HepG2 (cell line): ENCODE data around the gene NONO. TPM values are rescaled to one million over a fixed set of nuclear protein-coding genes. Genes with fewer than 3 reads are reported as not detected.

ENCODE experiments used
- DMAP1 ChIP-seq: IDR thresholded peaks from 2 replicates; pipeline ENCODE4 v1.6.1; 2016
- GABPA ChIP-seq, 2 experiments: IDR thresholded peaks; 2 replicates each; pipeline ENCODE4 v1.6.1; 2011 to 2016; ENCODE audit warnings: low read depth in 2 of 2, low read length in 1 of 2, missing biosample characterization in 1 of 2, missing genetic modification characterization in 1 of 2
- HOXD1 ChIP-seq: sonication (generic); formaldehyde crosslinking; IDR thresholded peaks from 2 replicates; pipeline ENCODE4 v1.5.0; 2020; ENCODE audit warnings: missing genetic modification reagents
- ISX ChIP-seq: sonication (generic); formaldehyde crosslinking; conservative IDR thresholded peaks from 2 replicates; pipeline ENCODE4 v1.5.0; 2020; ENCODE audit warnings: missing genetic modification reagents
- ONECUT2 ChIP-seq: sonication (generic); formaldehyde crosslinking; IDR thresholded peaks from 2 replicates; pipeline ENCODE4 v1.4.0; 2020; ENCODE audit warnings: missing genetic modification reagents
- PHB2 ChIP-seq: fragments of 450-650 bp; IDR thresholded peaks from 2 replicates; pipeline ENCODE4 v1.6.1; 2018; ENCODE audit not compliant: partially characterized antibody
- SNRNP70 ChIP-seq: fragments of 200-400 bp; formaldehyde crosslinking; IDR thresholded peaks from 2 replicates; pipeline ENCODE4 v1.6.1; 2017; ENCODE audit warnings: mild to moderate bottlenecking, low read depth, low read length, moderate library complexity
- SRSF9 ChIP-seq: fragments of 200-400 bp; formaldehyde crosslinking; IDR thresholded peaks from 2 replicates; pipeline ENCODE4 v1.6.1; 2018; ENCODE audit warnings: borderline replicate concordance, mild to moderate bottlenecking, low read depth, low read length; ENCODE audit not compliant: insufficient read depth, poor library complexity, severe bottlenecking
- ZKSCAN5 ChIP-seq: sonication (generic); formaldehyde crosslinking; IDR thresholded peaks from 2 replicates; pipeline ENCODE4 v1.5.1; 2020; ENCODE audit warnings: mild to moderate bottlenecking, missing genetic modification reagents
- ZNF138 ChIP-seq: sonication (generic); formaldehyde crosslinking; IDR thresholded peaks from 2 replicates; pipeline ENCODE4 v1.5.0; 2020; ENCODE audit warnings: mild to moderate bottlenecking, low read depth, missing genetic modification reagents
- ZNF256 ChIP-seq: sonication (generic); formaldehyde crosslinking; conservative IDR thresholded peaks from 2 replicates; pipeline ENCODE4 v1.4.0; 2020; ENCODE audit warnings: missing genetic modification reagents
- ZNF431 ChIP-seq: sonication (generic); formaldehyde crosslinking; IDR thresholded peaks from 2 replicates; pipeline ENCODE4 v1.9.0; 2022; ENCODE audit warnings: missing genetic modification reagents, low read depth, mild to moderate bottlenecking, borderline replicate concordance
- ZNF530 ChIP-seq: sonication (generic); formaldehyde crosslinking; IDR thresholded peaks from 2 replicates; pipeline ENCODE4 v1.5.0; 2020; ENCODE audit warnings: low read depth, mild to moderate bottlenecking, missing genetic modification reagents
- ZNF605 ChIP-seq: sonication (generic); formaldehyde crosslinking; IDR thresholded peaks from 2 replicates; pipeline ENCODE4 v1.8.0; 2022; ENCODE audit warnings: mild to moderate bottlenecking, missing genetic modification reagents
- polyA plus RNA-seq, 8 experiments: library from polyadenylated mRNA; depleted of rRNA in 3 of 8; stranded (reverse) in 7 of 8; unstranded in 1 of 8; fragments of >200 nt; fragmentation: Illumina TruSeq in 4 of 8; extraction: Trizol in 4 of 8; gene quantifications; 2 replicates each; pipeline versions ENCODE4 v1.2.1 to v1.2.3, GENCODE V29; 2011 to 2016; ENCODE audit warnings: low read depth in 4 of 8, missing spikeins in 1 of 8, mixed read lengths in 1 of 8; ENCODE audit not compliant: insufficient read depth in 1 of 8
- total RNA-seq, 5 experiments: library from RNA; depleted of rRNA; stranded (reverse); fragments of >200 nt; fragmentation: Illumina TruSeq; extraction: Trizol; gene quantifications; 2 replicates each; pipeline ENCODE4 v1.2.3, GENCODE V29; 2016; ENCODE audit warnings: low read depth in 1 of 5
- TF ChIP-seq, protein P1 (sequence below): sonication (generic); formaldehyde crosslinking; IDR thresholded peaks from 2 replicates; pipeline ENCODE4 v1.4.0; 2020; ENCODE audit warnings: mild to moderate bottlenecking, missing genetic modification reagents
- TF ChIP-seq, protein P2 (sequence below): sonication (generic); formaldehyde crosslinking; IDR thresholded peaks from 2 replicates; pipeline ENCODE4 v1.4.0; 2020; ENCODE audit warnings: missing genetic modification reagents, borderline replicate concordance
- TF ChIP-seq, protein P3 (sequence below), 2 experiments: sonication (generic) in 1 of 2; formaldehyde crosslinking in 1 of 2; IDR thresholded peaks; 2 replicates each; pipeline versions ENCODE4 v1.4.0 to v1.6.1; 2016 to 2020; ENCODE audit warnings: borderline replicate concordance in 1 of 2, low read depth in 1 of 2, mild to moderate bottlenecking in 1 of 2, missing genetic modification reagents in 1 of 2
- TF ChIP-seq, protein P4 (sequence below): sonication (generic); formaldehyde crosslinking; IDR thresholded peaks from 2 replicates; pipeline ENCODE4 v1.4.0; 2020; ENCODE audit warnings: missing genetic modification reagents

The NONO gene
- total and polyA plus RNA-seq, 2 of the 13 experiments (the other 11 are each of a cell fraction or from before 2014, with no cell fraction given) = 408 to 605 TPM

DNA sequence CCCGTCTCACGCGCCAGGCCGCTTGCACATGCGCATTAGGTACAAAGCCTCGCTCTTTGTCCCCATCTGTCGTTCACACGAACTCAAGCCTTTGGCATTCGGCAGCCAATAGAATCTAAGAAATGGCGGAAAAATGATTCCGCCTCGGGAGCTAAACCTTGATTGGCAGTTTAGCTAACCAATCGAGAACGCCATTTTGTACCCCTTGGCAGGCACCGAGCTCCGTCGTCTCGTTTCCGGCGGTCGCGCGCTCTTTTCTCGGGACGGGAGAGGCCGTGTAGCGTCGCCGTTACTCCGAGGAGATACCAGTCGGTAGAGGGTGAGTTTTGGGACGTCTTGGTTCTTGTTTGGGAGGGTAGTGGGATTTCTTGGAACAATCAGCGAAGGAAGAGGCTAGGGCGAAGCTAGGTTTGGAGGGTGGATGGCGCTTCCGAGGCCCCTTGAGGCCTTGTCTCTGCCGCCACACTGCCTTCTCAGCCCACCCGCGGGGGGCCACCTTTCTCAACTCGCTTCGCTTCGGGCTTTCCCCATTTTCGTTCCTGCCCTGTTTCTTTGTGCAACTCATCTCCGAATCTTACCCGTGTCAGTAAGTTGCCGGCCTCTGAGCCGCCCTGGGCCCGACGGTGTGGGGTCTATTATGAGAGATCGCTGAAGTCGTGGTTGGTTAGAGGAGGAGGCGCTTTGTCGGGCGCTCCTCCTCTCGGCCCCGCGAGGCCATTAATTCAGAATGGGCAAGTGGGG is at the start of gene NONO (continued):
- TF ChIP-seq, protein P1, sequence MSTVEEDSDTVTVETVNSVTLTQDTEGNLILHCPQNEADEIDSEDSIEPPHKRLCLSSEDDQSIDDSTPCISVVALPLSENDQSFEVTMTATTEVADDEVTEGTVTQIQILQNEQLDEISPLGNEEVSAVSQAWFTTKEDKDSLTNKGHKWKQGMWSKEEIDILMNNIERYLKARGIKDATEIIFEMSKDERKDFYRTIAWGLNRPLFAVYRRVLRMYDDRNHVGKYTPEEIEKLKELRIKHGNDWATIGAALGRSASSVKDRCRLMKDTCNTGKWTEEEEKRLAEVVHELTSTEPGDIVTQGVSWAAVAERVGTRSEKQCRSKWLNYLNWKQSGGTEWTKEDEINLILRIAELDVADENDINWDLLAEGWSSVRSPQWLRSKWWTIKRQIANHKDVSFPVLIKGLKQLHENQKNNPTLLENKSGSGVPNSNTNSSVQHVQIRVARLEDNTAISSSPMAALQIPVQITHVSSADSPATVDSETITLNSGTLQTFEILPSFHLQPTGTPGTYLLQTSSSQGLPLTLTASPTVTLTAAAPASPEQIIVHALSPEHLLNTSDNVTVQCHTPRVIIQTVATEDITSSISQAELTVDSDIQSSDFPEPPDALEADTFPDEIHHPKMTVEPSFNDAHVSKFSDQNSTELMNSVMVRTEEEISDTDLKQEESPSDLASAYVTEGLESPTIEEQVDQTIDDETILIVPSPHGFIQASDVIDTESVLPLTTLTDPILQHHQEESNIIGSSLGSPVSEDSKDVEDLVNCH (CRISPR knock-in tag) = no peak
- TF ChIP-seq SNRNP70 = no peak
- TF ChIP-seq ZNF431 (CRISPR knock-in tag) = no peak; the same call in 1 of the 2 replicates
- no peak for TF ChIP-seq HOXD1 (CRISPR knock-in tag)
- TF ChIP-seq, protein P2, sequence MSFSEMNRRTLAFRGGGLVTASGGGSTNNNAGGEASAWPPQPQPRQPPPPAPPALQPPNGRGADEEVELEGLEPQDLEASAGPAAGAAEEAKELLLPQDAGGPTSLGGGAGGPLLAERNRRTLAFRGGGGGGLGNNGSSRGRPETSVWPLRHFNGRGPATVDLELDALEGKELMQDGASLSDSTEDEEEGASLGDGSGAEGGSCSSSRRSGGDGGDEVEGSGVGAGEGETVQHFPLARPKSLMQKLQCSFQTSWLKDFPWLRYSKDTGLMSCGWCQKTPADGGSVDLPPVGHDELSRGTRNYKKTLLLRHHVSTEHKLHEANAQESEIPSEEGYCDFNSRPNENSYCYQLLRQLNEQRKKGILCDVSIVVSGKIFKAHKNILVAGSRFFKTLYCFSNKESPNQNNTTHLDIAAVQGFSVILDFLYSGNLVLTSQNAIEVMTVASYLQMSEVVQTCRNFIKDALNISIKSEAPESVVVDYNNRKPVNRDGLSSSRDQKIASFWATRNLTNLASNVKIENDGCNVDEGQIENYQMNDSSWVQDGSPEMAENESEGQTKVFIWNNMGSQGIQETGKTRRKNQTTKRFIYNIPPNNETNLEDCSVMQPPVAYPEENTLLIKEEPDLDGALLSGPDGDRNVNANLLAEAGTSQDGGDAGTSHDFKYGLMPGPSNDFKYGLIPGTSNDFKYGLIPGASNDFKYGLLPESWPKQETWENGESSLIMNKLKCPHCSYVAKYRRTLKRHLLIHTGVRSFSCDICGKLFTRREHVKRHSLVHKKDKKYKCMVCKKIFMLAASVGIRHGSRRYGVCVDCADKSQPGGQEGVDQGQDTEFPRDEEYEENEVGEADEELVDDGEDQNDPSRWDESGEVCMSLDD (CRISPR knock-in tag) = no peak
- TF ChIP-seq ZNF605 (CRISPR knock-in tag) = peak; percentile 52; the same call in 1 of the 2 replicates
- peak; percentile 80; the same call in 1 of the 2 replicates for TF ChIP-seq ISX (CRISPR knock-in tag)
- peak; percentile 83 for TF ChIP-seq DMAP1
- TF ChIP-seq SRSF9 = no peak
- no peak for TF ChIP-seq PHB2
- no peak for TF ChIP-seq ZNF530 (CRISPR knock-in tag)
- peak; percentile 40 for TF ChIP-seq GABPA (IDR thresholded peaks at IDR 0.05; ENCODE audit: low read depth, low read length)
- TF ChIP-seq GABPA (CRISPR knock-in tag; IDR thresholded peaks at IDR 0.05; ENCODE audit: low read depth) = peak; percentile 84
- TF ChIP-seq, protein P3, sequence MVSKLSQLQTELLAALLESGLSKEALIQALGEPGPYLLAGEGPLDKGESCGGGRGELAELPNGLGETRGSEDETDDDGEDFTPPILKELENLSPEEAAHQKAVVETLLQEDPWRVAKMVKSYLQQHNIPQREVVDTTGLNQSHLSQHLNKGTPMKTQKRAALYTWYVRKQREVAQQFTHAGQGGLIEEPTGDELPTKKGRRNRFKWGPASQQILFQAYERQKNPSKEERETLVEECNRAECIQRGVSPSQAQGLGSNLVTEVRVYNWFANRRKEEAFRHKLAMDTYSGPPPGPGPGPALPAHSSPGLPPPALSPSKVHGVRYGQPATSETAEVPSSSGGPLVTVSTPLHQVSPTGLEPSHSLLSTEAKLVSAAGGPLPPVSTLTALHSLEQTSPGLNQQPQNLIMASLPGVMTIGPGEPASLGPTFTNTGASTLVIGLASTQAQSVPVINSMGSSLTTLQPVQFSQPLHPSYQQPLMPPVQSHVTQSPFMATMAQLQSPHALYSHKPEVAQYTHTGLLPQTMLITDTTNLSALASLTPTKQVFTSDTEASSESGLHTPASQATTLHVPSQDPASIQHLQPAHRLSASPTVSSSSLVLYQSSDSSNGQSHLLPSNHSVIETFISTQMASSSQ (IDR thresholded peaks at IDR 0.05; ENCODE audit: low read depth) = no peak
- TF ChIP-seq, protein P3 (CRISPR knock-in tag; IDR thresholded peaks at IDR 0.05; ENCODE audit: borderline replicate concordance) = no peak
- TF ChIP-seq ZNF256 (CRISPR knock-in tag) = no peak
- TF ChIP-seq ONECUT2 = no peak
- TF ChIP-seq, protein P4, sequence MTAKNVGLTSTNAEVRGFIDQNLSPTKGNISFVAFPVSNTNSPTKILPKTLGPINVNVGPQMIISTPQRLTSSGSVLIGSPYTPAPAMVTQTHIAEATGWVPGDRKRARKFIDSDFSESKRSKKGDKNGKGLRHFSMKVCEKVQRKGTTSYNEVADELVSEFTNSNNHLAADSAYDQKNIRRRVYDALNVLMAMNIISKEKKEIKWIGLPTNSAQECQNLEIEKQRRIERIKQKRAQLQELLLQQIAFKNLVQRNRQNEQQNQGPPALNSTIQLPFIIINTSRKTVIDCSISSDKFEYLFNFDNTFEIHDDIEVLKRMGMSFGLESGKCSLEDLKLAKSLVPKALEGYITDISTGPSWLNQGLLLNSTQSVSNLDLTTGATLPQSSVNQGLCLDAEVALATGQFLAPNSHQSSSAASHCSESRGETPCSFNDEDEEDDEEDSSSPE (CRISPR knock-in tag) = peak; percentile 34; the same call in 1 of the 2 replicates
- no peak for TF ChIP-seq ZNF138
- no peak for TF ChIP-seq ZKSCAN5
